NCI-H82 treated with DMSO at 0.1 percent for 48 hours (cell line): ENCODE results near the gene HYDIN.
"Not testable (repeated sequence)": the region's sequence is repeated elsewhere in the genome, so short reads cannot be mapped to it uniquely, and the experiment has no call there.

ENCODE experiments used
- DNase-seq: peaks from one replicate; lab custom pipeline; 2025; ENCODE audit not compliant: unreplicated experiment; lab: John Stamatoyannopoulos, UW

HYDIN gene

DNA sequence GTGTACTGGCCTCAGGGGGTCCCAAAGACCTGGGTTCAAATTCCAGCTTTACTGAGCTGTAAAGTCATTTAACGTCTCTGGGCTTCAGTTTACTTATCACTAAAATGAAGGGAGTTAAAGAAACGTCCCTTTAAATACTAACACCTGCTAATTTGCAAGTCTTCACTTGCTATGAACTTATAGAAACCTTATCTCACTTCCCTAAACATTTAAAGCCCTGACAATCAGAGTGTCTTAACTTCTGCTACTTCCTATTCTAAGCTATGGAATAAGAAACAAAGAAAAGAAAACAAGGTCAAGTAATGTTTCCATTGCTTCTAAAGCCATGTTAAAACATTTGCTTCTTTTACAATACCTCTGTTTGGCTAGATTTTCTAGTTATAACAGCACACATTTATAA lies 87.3 kb downstream of the HYDIN start:
- DNase-seq: not testable (repeated sequence)

DNA sequence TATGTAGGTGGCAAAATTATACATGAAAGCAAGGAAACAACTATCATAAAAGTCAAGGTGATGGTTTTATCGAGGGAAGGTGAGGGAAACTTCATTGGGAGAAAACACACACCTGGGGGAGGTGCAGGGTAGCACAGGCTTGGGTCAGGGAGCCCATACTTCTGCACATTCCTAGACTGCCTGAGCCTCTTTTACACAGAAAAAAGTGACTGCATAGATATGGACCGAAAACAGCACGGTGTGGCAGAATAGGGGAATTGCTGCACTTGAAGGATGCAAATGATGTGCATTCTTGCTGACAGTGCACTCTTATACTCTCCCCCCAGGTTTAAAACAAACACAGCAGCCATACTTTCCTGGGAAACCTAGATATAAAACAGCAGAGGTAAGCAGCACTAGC lies 120.0 kb downstream of the HYDIN start:
- not testable (repeated sequence) for DNase-seq

DNA sequence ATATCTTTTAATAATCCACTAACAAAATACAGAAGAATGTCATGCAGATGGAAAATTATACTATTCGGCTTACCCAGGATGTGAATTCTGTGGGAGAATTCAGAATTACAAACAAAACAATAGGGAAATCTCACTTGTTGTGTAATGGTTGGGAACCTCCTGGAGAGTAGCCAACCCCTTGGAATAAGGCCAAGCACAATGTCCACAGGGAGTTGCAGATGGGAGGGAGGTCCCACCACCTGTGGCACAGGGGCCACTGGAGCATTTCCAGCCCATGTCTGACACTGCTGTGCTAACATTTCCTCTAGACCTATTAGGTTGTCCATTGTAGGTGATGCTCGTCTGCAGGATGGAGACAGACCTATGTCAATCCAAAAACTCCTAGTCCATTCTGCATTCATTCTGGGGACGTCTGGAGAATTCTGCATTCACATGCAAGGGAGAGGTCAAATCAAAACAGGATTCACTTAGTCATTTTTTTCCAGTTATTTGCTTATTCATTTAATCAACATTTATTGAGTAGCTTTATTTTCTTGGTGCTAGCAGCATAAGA lies 120.8 kb downstream of the HYDIN start:
- not testable (repeated sequence) for DNase-seq

DNA sequence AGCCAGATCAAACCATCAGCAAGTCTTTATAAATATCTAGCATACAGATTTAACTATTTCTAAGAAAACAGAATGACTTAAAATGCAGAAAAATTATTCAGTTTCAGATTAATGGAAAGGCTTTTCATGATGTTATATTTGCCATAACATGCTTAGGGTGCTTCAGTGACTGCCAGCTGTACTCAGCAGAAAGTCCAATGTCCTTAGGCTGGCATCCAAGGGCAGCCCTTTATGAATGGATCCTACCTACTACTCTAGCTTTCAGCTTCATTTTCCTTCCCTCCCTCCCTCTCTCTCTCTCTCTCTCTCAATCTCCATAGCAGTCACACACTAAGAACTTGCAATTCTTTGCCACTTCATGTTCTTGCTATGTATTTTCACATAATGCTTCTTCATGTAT lies 124.6 kb downstream of the HYDIN start:
- not testable (repeated sequence) for DNase-seq

DNA sequence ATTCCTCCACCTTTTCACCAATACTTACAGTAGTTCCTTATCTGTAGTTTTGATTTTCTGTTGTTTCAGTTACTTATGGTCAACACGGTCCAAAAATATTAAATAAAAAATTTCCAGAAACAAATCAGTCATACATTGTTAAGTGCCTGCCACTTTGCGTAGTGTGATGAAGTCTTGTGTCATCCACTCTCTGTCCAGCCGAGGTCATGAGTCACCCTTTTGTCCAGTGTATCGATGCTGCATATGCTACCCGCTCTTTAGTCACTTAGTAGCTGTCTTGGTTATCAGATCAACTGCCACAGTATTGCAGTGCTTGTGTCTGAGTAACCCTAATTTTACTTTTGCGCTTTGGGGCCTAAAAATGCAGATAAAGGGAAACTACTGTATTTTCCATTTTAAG lies 146.9 kb downstream of the HYDIN start:
- not testable (repeated sequence) for DNase-seq

DNA sequence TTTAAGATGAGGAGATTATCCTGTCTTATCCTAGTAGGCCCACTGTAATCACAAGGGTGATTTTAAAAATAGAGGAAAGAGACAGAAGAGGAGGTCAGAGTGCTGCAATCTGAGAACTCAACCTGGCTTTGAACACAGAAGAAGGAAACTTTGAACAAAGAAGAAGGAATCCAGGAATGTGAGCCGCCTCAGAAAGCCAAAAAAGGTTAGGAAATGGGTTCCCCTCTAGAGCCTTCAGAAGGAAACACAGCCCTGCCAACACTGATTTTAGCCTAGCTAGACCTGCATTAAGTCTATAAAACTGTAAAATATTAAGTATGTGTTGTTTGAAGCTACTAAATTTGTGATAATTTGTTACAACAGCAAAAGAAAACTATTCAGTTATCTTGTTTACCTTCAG lies 149.7 kb downstream of the HYDIN start:
- not testable (repeated sequence) for DNase-seq

DNA sequence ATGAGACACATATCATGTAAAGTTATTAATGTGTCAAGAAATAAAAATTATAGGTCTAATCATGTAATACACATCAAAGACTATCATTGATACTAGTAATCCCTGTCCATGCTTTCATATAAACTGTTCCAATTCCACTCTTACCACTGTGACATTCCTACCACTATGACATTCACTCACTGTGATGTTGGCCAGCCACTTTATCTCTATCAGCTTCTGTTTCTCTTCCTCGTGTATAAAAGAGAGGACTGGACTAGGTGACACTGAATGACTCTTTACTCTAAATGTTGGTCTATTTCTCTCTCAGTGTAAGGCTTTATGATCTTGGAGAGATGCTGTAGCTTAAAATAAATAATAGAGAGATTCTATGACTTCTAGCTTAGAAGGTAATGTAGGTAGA lies 150.3 kb downstream of the HYDIN start:
- DNase-seq: not testable (repeated sequence)

DNA sequence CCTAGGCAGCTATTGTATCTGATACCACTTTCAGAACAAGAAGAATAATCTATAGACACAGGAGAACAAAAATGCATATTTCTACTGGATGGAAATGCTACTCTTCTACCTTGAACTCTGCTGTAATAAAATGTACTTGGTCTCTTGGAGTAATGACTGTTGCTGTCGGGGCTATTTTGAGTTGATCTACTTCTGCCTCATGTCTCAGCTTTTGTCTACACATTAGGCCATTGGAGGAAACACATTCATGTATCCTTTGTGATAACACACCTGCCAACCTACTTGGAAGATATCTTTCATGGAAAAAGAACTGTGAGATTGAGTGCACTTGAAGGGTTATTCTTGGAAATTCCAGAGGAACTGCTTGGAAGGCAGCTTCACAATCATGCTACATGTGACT lies 159.9 kb downstream of the HYDIN start:
- not testable (repeated sequence) for DNase-seq

DNA sequence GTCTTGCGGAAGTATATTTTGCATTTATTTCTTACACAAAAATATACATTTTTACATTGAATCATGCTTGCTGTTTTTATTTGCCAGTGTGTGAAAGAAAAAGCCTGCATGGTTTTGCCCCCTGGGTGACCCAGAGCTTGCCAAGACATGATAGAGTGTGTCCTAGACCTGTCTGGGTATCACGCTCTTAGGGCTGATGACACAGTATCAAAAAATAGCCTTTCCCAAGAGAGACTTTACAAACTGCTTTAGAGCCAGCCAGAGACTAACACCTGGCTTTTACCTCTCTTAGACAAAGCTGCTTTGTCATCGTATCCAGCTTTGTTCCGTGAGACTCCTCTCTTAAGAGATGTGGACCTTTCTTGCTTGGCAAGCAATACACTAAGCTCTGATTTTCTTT lies 160.7 kb downstream of the HYDIN start:
- not testable (repeated sequence) for DNase-seq

DNA sequence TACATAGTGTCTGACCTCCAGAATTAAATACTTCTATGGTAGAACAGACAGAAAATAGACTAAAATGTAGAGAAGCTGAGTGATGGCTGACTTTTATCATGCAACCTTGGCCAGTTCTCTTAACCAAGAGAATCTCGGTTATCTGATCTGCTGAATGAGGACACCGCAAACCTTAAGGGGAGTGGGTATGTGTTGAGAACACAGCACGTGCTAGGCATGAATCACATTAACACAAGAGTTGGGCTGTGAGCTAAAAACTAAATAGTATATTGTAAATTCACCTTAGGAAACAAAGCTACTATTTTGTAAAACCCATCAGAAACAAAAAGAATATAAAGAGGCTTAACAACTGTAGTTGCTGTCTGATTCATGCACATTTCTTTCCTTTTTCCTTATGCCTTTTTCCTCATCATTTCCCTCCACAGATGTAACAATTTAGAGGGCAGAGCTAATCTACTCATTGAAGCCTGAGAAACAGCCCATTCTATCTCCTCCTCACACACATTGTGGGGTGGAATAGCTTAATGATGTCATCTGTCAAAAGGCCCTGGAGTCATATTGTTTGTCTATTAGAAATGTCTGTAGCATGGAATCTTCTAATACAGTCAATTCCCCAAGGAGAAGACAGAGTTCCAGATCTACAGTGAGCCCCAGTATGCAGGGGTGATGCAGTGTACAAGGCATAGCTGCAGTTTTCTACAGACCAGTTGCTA lies 176.5 kb downstream of the HYDIN start:
- DNase-seq: not testable (repeated sequence)

DNA sequence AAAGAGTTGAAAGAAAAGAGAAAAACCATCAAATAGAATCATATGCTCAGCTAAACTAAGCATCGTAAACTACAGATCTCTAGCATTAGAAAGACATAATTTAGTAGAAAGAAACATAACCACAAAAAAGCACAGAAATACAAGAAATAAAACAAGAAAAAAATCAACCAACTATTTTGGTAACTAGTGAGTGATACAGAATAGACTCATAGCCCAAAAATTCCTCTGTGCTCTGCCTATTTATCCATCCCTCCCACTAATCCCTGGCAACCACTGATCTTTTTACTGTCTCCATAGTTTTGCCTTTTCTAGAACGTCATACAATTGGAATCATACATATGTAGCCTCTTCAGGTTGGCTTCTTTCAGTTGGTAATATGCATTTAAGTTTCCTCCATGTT lies 180.2 kb downstream of the HYDIN start:
- not testable (repeated sequence) for DNase-seq

DNA sequence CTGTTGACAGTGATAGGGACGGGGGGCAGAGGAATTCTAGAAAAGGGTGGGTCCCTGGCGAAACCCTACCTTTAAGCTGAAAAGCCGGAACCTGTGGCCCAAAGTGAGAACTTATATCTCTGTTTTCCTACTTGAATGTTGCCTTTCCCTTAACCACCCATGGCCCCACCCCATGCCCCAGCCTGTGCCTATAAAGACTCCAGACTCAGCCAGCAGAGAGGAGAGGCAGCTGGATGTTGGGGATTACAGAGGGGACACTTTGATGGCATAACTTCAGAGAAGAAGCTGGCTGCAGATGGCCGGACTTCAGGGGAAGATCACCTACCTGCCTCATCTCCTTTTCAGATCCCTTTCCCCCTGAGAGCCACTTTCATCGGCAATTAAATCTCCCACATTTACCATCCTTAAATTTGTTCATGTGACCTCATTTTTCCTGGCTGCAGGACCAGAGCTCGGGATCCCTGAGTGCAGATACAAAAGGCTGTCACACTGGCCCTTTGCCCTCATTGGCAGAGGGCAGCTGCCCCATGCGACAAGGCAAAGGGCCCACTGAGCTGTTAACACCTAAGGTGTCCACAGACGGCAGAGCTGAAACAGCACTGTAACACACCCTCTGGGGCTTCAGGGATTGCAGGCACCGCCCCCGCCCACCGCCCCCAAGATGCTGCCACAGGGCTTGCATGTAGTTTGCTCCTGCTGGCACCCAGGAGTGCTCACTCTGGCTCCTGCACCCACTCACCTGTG lies 191.0 kb downstream of the HYDIN start:
- not testable (repeated sequence) for DNase-seq

DNA sequence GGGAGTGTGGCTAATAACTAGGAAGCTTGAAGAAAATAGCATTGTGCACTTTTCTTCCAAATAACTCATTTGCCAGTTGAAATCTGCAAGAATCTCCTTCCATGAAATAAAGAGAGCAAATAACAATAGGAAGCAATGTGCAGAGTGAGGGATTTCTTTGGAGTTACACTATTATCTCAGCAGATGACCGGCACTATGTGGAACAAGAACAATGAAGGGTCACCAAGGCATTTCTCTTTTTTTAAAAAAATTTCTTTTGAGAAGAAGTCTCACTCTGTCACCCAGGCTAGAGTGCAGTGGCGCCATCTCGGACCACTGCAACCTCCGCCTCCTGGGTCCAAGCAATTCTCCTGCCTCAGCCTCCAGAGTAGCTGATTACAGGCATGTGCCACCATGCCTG lies 192.1 kb downstream of the HYDIN start:
- DNase-seq: not testable (repeated sequence)

DNA sequence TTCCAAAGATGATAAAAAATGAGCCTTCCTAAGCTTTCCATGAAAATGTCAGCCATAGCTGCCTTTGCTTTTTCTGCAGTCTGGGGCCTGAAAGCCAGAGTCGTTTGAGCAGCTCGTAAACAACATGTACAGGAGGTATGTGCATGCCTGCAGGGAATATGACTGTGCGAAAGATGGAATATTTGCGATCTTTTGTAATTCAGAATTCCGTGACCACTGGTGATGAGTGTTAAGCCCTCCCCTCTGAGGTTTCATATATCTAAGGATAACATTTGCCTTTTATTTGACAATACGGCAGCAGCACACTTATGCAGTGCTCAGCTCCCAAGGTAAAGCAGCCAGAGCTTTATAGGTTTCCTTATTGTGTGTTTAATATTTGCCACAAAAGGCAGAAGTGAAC lies 192.5 kb downstream of the HYDIN start:
- not testable (repeated sequence) for DNase-seq

DNA sequence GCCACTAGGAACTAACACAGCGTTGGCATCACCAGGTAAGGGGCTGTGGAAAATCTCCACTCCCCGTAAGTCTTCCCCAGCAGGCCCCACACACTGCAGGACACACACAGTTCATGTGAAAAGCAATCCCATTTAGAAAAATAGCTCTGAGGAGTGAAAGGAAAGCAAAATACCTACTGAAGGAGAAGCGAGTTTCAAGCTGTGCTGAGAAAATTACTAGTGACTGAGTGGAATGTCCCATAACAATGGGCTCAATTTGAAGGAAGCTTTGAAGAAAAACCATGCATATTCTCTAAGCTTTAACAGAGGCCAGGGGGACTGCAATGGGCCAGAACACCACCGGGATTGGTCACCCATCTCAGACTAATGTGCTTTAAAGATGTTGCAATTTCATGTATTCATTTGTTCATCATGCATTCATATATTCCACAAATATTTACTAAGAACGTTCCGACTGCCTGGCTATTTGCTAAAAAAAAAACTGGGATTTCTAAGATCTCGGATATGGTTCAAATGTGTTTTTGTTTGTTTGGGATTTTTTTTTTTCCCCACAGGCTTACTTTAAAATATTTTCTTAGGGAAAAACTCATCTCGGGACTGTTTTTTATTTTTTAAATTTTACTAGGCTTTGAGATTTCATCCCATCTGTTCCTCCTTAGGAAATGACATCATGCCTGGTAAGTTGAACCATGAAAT lies 202.3 kb downstream of the HYDIN start:
- not testable (repeated sequence) for DNase-seq

DNA sequence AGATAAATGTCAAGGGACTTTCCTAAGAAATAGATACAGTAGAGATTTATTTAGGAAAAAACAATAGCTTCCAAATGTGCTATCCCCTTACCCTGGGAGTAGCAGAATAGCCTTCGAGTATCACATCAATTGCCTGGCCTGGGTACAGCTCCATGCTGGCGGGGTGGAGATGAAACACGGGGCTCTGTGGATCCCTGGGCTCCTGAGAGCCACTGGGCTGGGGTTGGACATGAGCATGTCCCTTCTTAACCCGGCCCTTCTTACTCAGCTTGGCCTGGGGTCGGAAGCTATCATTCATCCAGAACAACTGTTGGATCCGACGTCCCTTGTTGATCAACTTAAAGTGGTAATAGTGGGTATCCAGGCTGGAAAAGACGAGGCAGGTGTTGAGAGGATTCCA lies 203.0 kb downstream of the HYDIN start:
- not testable (repeated sequence) for DNase-seq

DNA sequence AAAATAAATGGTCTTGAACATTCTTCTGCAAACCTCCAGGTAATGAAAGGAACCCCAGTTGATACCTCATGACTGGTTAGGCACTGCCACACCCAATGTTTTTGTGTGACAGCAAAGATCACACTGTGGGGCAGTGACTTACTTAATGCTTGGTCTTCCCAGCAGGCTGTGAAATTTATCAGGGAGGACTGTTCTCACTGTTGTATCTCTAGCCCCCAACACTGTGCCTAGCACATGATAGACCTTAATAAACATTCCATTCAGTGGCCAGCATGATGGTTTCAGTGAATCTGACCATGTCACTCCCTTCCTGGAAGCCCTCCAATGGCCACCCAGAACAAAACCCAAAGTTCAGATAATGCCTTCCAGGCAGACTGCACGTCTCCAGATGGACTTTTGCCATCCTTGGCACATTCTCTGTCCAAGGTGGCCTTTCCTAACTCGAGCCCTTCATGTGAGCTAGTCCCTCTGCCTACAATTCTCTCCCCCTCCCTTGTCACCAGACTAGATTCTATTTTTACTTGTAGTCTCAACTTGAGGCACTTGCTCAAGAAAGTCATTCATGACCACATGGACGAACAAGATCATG lies 206.6 kb downstream of the HYDIN start:
- DNase-seq: not testable (repeated sequence)

DNA sequence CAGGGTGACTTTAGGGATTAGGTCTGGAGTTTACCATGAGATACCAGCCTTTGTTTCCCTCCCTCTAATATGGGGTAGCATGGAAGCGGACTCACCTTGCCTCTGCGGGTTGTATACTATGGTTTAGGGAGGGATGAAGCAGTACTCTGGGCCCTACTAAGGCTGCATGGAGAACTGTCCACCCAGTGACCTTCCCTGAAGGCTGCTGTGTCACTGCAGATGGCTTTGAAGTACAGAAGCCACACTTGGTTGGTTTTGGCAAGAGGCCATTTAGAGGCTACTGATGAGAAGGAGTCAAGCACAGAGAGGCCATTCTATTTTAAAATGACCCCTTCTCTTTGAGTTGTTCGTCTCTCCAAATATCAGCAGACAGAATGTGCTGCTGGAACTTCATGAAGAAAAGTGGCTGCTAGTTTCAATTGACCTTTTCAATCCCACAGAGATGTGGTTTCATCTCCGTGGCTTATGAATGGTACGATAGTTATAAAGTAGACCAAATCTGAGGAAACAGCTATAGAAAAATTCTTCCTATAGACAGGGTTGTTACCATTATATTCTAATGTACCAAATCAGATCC lies 208.5 kb downstream of the HYDIN start:
- DNase-seq: not testable (repeated sequence)

DNA sequence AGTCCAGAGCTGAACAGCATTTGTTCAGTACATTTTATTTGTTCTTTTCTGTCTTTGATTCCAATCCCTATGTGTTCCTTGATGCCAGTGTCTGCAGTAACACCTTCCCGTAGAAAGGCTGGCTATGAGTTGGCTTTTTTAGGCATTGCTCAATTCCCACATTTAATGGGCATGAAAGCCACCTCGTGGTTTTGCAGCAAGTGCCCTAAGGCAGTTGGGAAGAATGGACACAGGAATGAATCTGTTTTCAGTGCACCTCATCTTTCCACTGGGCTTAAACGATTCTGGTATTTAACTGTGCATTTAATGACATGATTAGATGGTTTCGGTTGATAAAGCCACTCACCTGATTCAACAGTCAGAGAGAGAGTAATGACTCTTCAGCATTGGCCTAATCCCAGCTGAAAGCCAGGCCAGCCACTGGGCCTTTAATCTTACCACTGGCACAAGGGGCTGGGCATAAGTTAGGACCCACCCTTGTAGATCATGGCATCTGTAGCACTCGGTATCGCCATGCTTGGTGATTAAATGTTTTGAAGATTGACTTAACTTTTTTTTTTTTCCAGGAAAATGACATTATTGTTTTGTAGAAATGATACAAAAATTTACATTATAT lies 211.3 kb downstream of the HYDIN start:
- not testable (repeated sequence) for DNase-seq

DNA sequence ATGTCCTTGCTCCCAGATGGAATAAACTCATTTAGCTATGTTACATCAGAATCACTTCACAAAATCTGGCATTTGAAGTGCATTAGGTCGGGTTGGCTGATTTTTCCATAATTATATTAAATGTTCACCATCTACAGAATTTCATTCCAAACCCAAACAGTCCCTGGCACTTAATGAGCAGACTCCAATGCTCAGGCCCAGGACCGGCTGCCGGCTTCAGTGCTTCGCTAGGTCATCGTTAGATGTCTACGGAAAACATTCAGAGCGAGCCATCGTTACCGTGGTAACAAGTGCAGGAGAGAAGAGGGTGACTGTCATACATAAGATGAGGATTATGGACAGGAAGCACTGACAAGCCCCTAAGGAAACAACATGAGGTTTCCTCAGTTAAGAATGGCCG lies 215.1 kb downstream of the HYDIN start:
- not testable (repeated sequence) for DNase-seq
